GM12874 (cell line): ENCODE results near the gene DND1.

Experiments
- CTCF ChIP-seq: IDR thresholded peaks from 2 replicates; pipeline ENCODE4 v1.5.1; 2011; ENCODE audit warnings: low read depth, mild to moderate bottlenecking, control low read depth, low read length, moderate library complexity; ENCODE audit not compliant: insufficient read depth

Gene DND1

GRCh38 chr5:140635291-140636257, 37.8 kb downstream of the DND1 start:
- TF ChIP-seq CTCF: no peak

GRCh38 chr5:140634103-140634502, 39.3 kb downstream of the DND1 start:
- TF ChIP-seq CTCF: no peak

- no peak for TF ChIP-seq CTCF
Measured at GRCh38 chr5:140633501-140633900, 39.9 kb downstream of the DND1 start.

GRCh38 chr5:140633021-140633471, 40.3 kb downstream of the DND1 start, which contains the start of gene CD14:
CD14 (minus strand) TSS chr5:140633175; CDS start chr5:140633071, 104 bp downstream.
- TF ChIP-seq CTCF: no peak

GRCh38 chr5:140632366-140633020, 40.9 kb downstream of the DND1 start:
- TF ChIP-seq CTCF: no peak

- TF ChIP-seq CTCF: no peak
Measured at GRCh38 chr5:140631831-140632365, 41.5 kb downstream of the DND1 start.

GRCh38 chr5:140631036-140631417, 42.3 kb downstream of the DND1 start:
- TF ChIP-seq CTCF: no peak
